NCI-H146 (cell line): Measurements from ENCODE around the gene IQGAP2.
"Not testable (repeated sequence)": the region's sequence is repeated elsewhere in the genome, so short reads cannot be mapped to it uniquely, and the experiment has no call there.

ENCODE experiments used
- DNase-seq: peaks from one replicate; lab custom pipeline; 2025; lab: John Stamatoyannopoulos, UW

IQGAP2 gene

DNA sequence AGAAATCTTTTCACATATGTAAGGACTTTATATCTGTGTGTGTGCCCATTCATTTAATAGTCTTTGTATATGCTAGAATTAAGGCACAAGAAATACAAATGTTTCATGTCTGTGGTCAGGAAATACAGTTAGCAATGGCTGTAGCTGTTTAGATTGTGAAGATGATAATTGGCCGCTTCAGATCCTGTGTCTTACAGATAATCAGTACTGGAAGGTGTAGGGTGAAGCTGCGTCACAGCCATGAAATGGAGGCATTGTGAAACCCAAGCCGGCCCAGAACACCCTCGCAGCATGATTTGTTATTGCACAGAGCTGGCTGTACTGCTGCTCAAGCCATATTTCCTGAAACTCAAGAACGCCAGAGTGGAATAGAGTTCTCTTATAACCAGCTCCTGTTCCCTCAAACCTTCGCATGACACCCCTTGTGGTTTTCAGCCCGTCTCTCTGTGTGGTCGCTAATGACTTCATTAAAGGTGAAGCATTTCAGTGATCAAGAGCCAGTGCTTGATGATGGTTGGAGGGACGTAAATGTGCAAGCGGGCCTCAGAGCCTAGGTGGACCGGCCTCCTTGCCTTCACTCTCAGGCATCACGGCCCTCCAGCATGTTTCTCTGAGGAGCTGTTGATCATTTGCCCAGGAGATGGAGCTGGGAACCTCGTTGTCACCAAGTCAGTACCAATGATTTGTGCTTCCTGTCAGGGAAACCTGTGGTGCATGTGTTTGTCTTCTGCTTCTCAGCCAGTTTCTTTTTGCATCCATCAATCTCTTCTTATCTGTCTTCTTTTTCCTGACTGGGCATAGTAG is 140.0 kb downstream of the IQGAP2 start:
- no peak for DNase-seq

DNA sequence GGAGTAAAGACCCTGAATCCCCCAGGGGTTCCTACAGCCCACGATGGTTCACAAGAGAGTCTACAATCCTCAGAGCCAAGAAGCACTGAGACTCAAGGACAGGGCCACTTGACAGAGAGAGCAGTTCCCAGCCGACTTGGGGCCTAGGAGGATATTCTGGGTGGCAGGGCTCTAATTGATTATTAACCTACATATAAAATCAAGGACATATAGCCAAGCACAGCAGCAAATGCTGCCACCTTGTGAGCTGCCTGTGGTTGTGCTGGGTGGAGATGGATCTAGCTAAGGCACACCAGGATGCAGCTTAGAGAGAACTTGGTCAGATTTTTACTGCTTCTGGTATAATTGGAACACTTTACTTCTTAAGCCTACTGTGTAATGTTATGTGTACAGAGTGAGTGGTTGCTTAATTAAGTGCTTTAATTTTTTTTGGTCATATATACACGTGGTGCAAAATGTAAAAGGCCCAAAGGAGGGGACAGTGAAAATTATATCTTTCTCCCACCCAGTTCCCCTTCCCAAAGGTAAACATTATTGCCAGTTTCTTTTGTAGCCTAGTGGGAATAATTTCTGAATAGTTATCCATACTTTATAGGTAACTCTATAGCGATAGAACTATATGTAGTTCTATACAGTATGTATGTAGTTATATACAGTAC is 141.3 kb downstream of the IQGAP2 start:
- no peak for DNase-seq

DNA sequence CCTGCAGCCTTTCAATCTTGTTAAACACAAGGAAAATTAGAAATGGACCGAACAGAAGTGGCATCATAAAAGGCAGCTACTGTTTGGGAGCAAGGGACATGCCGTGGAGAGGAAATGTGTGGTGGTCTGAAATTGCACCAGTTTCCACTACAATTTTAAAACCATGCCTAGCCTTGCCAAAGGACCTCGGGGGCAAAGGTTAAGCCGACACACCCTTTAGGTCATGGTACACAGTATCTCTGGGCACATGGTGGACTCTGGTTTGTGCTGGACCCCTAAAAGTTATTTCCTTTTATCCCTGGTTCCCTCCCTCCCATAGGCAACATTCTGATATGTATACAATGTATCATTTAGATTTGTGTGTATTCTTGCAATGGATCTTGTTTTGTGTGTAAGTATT is 142.1 kb downstream of the IQGAP2 start:
- DNase-seq, result no peak

DNA sequence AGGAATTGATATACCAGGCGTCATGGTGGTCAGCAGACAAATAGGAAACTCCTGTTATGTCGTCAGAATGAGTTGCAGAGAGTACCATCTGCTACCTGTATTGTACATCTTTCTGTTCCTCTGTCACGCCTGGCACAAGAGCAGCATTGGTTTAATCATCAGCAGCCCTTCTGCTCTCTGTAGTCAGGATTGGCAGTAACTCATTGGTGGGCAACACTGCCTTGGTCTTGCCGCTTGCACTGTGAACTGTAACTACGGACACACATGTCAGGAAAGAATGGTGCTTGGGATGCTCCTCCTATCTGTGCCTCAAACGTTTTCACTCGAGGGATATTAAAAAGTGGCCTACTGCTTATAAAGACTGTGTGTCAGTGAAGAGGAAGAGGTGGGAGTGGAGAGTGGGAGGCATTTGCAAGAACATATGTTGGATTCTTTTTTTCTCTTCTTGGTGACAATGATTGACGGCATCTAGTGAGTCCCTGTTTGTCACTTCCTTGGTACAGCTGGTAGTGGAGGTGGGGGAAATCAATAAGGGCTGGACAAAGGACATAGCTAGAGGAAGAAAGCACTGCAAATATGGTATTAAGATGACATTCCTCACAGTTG is 143.5 kb downstream of the IQGAP2 start:
- DNase-seq, result no peak

DNA sequence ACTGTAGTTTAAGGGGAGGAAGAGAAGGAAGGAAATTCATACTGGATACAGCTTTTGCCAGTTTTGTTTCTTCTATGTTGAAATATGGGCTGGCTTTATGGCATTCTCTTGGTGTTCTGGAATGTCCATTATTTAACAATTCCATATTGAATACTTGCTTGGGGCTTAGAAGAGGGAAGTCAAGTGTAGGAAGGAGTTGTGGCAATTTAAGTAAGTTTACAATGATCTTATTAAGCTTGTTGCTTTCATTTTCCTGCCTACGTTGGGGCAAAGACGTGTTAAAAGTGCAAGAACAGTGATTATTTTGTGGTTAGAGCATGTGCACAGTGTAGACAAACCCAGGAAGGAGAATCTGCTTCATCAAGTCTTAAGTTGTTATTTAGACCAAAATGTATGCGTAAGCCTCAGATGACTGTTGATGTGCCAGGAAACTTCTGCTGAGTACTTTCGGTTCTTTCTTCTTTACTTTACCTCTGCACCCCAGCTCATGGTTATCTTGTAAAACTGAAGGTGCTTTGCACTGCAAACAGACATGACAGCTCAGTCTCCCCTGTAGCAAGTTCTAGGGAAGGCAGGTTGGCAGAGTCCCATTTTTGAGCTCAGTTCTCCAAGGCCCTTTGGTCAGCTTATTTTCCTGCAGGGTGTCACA is 144.3 kb downstream of the IQGAP2 start:
- DNase-seq, result no peak

DNA sequence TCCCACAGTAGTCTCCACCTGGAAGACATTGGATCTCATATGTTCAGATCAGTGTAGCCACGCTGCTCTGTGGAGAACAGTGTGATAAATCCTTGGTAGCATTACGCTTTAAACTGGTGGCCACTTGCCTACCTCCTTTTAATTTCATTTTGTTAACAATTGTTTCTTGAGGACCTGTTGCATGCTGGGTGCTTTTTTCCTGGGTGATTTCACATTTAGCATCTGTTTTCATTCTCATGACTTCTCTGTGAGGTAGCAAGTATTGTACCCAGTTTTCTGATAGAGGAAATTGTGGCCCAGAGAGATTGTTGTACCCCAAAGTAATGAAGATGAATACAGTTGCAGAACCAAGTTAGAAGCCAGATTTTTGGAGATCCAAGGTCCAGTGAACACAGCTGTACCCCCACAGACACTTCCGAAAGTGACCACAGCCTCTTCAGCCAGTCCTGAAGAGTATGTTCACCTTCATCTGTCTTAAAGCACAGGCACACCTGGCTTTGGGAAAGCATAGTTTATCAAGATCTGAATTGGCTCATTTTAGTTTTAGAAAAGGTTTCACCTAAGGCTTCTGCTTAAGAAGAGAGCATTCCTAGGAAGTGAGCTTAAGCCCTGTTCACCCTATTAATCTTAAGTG is 144.9 kb downstream of the IQGAP2 start:
- DNase-seq, result no peak

DNA sequence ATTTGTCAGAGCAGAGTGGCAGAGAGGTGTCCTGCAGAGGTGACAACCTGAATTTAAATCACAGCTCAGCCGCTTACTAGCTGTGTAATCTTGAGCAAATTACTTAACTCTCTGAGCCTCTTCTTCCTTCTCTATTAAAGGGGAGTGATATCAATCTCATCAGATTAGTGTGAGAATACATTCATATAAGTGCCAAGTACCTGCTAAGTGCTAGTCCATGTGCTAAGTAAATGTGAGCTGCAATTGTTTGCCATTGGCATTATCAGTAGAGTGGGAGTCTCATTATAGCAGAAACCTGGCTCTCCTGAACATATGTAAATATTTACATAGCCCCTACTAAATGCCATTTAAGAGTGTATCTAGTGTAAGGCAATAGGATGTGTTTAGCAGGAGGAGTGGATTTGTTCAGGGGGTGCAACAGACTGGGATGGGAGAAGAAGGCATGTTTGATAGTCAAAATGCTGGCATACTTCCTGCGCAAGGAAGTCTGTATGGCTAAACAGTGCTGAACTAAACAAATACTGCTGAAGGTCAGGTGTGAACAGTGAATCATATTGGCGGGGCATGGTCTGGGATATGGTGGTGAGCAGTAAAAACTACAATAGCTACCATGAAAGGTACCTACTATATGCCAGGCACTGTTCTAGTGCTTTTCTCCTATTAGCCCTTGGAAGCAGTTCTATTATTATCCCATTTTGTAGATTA is 145.6 kb downstream of the IQGAP2 start:
- DNase-seq, result no peak

DNA sequence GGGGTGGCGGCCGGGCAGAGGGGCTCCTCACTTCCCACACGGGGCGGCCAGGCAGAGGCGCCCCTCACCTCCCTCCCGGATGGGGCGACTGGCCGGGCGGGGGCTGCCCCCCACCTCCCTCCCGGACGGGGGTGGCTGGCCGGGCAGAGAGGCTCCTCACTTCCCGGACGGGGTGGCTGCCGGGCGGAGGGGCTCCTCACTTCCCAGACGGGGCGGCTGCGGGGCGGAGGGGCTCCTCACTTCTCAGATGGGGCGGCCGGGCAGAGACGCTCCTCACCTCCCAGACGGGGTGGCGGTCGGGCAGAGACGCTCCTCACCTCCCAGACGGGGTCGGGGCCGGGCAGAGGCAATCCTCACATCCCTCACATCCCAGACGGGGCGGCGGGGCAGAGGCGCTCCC is 147.8 kb downstream of the IQGAP2 start:
- DNase-seq, result not testable (repeated sequence)

DNA sequence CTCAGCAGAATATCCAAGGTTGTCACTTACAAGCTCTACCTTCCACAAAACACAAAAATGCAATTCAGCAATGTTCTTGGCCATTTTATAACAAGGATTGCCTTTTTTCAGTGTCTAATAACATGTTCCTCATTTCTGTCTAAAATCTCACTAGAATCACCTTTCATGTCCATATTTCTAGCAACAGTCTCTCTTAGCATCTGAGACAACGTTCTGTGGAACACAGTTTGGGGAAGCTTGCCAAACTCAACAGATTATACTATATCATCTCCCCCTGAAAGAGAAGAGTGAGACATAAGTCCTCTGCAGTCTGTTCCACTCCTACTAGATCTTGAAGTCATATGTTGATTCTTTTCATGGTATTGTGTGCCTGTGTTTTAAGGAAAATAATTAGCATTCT is 149.5 kb downstream of the IQGAP2 start:
- DNase-seq, result no peak

DNA sequence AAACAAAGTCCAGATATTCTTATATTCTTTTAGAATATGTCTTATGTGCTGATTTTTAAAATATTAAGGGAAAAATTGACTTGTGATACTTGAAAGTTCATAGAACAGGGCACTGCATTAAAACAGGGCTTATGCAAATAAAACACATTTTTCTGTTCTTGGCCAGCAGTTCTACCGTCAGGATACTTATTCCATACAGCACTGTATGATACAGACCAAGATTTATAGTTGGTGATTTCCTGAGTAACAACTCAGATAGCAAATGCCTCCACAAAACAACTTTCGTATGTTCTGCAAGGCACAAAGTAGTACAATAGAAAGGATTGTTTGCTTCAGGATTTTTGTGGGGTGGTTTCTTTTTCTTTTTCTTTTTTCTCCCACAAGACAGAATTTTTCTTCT is 150.2 kb downstream of the IQGAP2 start:
- no peak for DNase-seq

DNA sequence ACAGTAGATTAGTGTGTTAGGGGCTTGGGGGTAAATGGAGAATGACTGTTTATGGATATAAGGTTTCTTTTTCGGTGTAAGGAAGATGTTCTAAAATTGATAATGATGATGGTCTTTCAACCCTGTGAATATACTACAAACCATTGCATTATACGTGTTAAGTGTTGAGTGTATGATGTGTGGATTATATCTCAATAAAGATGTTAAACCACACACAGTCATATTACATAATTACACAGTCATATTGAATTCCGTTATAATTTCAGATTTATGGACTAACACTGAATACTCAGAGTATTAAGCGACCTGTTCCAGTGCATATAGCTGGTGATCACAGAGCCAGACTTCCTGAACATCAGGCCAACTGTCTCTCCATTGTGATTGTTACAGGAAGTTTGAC is 152.0 kb downstream of the IQGAP2 start:
- DNase-seq, result no peak

DNA sequence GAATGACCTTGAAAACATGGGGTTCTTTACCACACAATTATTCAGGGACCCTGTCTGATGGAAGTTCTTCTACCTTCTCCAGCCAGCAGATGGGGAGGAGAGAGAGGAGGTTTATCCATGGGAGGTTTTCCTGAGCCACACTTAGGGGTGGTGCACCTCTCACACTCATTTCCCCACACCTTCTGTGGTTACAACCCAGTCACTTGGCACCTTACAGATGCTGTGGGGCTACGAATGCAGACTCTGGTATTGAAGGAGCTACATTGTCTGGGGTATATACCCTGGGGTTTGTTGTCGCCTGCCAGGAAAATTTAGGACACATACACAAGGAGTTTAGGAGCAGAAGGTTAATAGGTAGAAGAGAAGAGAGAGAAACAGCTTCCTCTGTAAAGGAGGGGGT is 152.6 kb downstream of the IQGAP2 start:
- no peak for DNase-seq

DNA sequence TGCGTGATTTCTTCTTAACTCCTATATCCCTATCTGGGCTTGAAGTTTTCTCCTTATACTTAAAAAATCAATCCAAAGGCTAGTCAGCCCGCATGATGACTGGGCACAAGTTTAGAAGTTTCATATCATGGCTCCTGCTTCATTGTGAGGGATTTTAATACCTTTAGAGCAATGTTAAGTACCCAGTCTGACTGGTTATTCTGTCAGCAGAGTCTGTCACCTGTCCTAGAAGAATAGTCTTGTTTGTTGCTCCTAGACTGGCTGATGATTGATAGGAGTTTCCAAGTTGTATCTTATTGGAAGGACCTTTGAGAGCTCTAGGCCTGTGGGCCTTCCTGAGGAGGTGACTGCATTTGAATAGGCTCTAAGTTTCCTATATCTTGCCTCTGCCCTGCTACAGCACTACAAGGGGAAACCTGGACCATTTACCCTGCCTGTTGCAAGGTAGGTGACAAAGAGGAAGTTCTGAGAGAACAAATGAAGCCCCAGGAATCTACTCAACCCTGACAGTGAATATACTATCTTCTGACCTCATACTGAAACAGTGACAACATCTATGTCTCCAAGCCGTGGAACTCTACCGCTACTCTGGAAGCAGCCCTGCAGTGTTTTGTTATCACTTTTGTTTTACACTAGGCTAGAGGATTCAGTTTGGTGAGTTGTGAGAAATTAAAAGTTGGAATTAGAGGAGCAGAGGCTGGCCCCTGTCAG is 153.6 kb downstream of the IQGAP2 start:
- DNase-seq, result no peak

DNA sequence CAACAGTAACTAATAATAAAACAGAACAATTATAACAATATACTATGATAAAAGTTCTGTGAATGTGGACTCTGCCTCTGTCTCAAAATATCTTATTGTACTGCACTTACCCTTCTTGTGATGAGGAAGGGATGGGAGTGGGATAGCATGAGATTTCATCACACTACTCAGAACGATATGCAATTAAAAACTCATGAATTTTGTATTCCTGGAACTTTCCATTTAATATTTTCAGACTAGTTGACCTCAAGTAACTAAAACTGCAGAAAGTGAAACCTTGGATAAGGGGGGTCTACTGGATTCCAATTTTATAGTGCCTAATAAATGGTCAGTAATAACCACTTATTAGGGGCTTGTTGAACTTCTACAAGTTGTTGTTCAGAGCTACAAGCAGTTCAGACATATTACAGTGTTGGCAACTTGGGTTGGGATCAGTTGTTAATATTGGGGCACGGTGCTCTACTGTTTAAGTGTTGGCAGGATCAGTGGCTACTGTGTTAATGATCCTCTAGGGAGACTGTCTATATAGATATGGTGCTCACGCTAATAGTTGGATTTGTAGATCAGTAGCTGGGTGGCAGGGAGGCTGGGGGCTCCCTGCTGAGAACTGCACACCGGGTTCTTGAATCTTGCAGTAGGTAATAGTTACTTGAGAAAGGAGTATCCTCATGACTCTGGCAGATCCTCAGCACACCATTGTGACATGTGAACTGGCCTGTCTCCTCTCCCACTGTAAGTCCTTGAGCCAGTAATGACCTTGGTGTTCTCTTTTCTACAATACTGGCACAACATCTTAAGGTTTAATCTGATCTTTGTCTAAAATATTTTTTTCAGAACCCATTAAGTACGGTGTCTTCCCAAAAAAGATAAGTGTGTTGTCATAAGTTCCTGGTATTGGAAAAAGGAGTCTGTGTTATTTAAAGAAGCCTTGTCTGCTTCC is 158.1 kb downstream of the IQGAP2 start:
- no peak for DNase-seq

DNA sequence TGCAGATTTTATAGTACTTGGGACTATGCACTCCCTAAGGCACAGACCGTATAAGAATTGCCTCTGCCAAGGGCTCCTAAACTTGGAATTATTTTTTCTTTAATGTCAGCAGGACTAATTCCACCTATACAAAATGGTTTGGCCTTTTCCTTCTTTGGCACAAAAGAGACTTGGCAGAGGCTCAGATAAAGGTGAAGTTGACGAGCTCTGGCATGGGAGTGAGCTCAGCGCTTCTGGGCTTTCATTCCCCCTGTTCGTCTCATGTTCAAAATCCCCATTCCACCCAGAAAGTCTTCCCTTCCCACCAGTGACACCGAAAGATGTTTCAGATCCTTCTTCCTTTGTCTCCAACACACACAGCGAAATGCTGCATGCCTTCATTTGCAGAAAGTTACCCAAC is 158.9 kb downstream of the IQGAP2 start:
- DNase-seq, result no peak

DNA sequence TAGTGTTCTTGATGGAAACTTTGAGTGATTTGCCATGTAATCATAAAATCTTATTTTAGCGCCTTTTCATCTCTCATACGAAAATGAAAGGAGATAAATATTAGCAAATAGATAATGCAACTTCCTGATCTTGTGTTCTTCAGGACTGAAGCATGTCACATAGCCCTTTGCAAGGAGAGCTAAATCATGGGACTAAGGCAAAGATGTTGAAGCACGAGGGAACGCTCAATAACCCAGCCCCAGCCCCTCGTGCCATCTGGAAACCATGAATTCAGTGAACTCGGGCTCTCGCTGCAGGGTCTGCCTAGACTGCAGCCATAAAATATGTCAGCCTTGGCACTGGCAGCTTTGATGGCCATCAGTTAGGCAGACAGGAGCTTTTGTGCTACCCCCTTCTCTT is 161.9 kb downstream of the IQGAP2 start:
- DNase-seq, result no peak

DNA sequence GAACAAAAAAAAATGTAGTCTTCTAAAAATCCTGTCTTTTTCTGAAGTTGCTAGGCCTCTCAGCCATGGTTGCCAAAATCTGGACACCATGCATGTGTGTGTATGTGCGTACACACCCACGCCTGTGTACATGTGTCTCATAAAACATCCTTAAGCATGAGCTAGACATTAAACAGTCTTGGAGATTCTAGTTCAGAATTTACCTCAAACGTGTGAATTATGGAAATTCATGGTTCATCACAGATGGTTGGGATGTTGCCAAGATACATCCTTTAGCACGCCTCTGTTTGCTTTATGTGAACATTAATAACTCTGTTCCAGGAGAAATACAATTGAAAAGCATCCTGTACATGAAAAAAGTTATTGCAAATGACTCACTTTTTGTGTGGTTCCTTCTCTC is 167.1 kb downstream of the IQGAP2 start:
- DNase-seq, result no peak

DNA sequence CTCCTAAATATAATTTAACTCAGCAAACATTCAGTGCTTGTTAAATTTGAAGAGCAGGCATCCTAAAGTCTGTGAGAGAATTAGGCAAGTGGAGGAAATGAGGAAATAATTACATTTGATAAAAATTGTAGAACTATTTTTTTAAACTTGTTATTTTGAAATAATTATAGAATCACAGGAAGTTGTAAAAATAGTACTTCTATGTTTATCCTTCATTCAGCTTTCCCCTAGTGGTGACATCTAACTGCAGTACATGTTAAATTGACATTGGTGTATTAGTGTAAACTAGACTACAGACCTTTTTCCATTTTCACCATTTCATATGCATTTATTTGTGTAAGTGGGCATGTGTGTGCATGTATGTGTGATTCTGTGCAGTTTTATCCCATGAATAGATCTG is 168.5 kb downstream of the IQGAP2 start:
- DNase-seq, result no peak

DNA sequence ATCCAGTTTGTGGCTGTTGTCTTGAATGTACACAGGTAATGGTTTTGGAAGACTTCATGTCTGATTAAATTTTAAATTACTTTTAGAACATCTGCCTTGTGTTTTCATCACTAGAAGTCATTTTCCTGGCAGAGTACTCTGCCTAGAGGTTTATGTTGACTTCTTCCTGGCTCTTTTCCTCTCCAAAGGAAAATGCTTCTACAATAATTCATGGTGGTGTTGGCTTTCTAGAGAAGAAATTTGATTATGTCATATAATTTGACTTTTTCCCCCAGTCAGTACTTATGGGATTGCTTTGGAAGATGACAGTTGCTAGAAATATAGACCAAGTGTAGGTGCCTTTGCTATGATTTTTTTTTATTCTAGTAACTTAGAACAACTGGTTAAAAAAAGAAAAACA is 173.4 kb downstream of the IQGAP2 start:
- DNase-seq, result no peak

DNA sequence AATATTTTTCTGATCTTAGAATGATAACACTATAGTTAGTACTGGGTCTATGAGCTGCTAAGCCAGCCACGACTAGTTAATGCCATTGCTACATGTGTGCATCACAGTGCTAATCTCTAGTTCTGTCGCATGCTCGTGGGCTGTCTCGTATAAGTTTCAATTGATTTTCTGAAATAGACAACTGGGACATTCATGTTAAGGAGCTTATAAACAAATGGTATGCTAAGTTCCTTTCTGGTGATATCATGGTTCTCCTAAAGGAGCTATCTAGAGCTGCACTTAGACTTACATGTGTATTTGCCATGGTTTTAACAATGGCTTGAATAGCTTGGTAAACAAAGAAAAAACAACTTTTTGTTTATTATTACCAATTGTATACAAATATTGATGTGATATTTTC is 173.9 kb downstream of the IQGAP2 start:
- DNase-seq, result no peak
